CD14-positive monocyte (primary cell): Measurements from ENCODE around the gene IKZF1. TPM values are rescaled to one million over a fixed set of nuclear protein-coding genes. Genes with fewer than 3 reads are reported as not detected.

Source experiments
- DNase-seq, 3 donors: peaks; one replicate each; pipeline ENCODE4 v3.0.0-alpha.2; 2011 to 2022
- H2AFZ ChIP-seq: 2 replicates; pipeline ENCODE4 v1.6.0; 2012; ENCODE audit warnings: mild to moderate bottlenecking, low read depth, low read length, inconsistent platforms; ENCODE audit not compliant: insufficient read depth, poor library complexity, severe bottlenecking
- H3K27ac ChIP-seq, 2 donors: 1 replicate in 1 of 2; 2 replicates in 1 of 2; pipeline ENCODE4 v1.5.1; 2012 to 2013; ENCODE audit warnings: low read length in 2 of 2, control low read depth in 1 of 2, inconsistent platforms in 1 of 2, low read depth in 1 of 2, mild to moderate bottlenecking in 1 of 2
- H3K27me3 ChIP-seq, 2 donors: one replicate each; pipeline versions ENCODE4 v1.6.0 to v1.6.1; 2011 to 2013; ENCODE audit warnings: low read length in 2 of 2; ENCODE audit not compliant: control insufficient read depth in 2 of 2, insufficient read depth in 2 of 2
- H3K36me3 ChIP-seq, 2 donors: replicated peaks in 1 of 2; 1 replicate in 1 of 2; 2 replicates in 1 of 2; pipeline versions ENCODE4 v1.5.1 to v1.6.1; 2012 to 2013; ENCODE audit warnings: low read length in 2 of 2, control low read depth in 1 of 2, inconsistent platforms in 1 of 2, mild to moderate bottlenecking in 1 of 2; ENCODE audit not compliant: insufficient read depth in 2 of 2, control insufficient read depth in 1 of 2
- H3K4me1 ChIP-seq, 2 donors: 1 replicate in 1 of 2; 2 replicates in 1 of 2; pipeline versions ENCODE4 v1.5.1 to v1.6.1; 2012 to 2013; ENCODE audit warnings: low read length in 2 of 2, control low read depth in 1 of 2, inconsistent platforms in 1 of 2, mild to moderate bottlenecking in 1 of 2, moderate library complexity in 1 of 2; ENCODE audit not compliant: insufficient read depth in 2 of 2, control insufficient read depth in 1 of 2
- H3K4me2 ChIP-seq: replicated peaks from 2 replicates; pipeline ENCODE3; 2012; ENCODE audit warnings: low read length, moderate library complexity, mild to moderate bottlenecking; ENCODE audit not compliant: poor library complexity, severe bottlenecking; ENCODE audit errors: extremely low read depth
- H3K4me3 ChIP-seq, 3 experiments: fragments of 200-600 bp in 1 of 3; sonication (generic) in 1 of 3; replicated peaks in 1 of 3; 1 replicate in 2 of 3; 2 replicates in 1 of 3; pipeline ENCODE4 v1.5.1; 2011 to 2013; ENCODE audit warnings: low read length in 3 of 3, mild to moderate bottlenecking in 3 of 3, control low read depth in 2 of 3, low read depth in 2 of 3, inconsistent platforms in 1 of 3, moderate library complexity in 1 of 3
- H3K79me2 ChIP-seq: 2 replicates; pipeline ENCODE4 v1.6.0; 2012; ENCODE audit warnings: mild to moderate bottlenecking, control low read depth, inconsistent platforms, low read length, moderate library complexity; ENCODE audit not compliant: insufficient read depth
- H3K9ac ChIP-seq: 2 replicates; pipeline ENCODE4 v1.6.0; 2017; ENCODE audit warnings: low read length, mild to moderate bottlenecking; ENCODE audit not compliant: insufficient read depth, poor library complexity, severe bottlenecking
- H3K9me3 ChIP-seq, 2 donors: replicated peaks in 1 of 2; 1 replicate in 1 of 2; 2 replicates in 1 of 2; pipeline versions ENCODE4 v1.5.1 to v1.6.1; 2012 to 2013; ENCODE audit warnings: low read length in 2 of 2, control low read depth in 1 of 2; ENCODE audit not compliant: control insufficient read depth in 1 of 2, insufficient read depth in 1 of 2
- H4K20me1 ChIP-seq: 2 replicates; pipeline ENCODE4 v1.6.0; 2012; ENCODE audit warnings: mild to moderate bottlenecking, low read length, control low read depth, moderate library complexity; ENCODE audit not compliant: insufficient read depth
- H3K27ac Mint-ChIP-seq, 7 donors: one replicate each; pipeline ENCODE4 v1.8.0; 2020; ENCODE audit warnings: mild to moderate bottlenecking in 7 of 7, mixed read lengths in 7 of 7, moderate library complexity in 6 of 7, inconsistent platforms in 2 of 7
- H3K27me3 Mint-ChIP-seq, 3 donors: one replicate each; pipeline ENCODE4 v1.8.0; 2021 to 2022; ENCODE audit warnings: low read depth in 3 of 3, mild to moderate bottlenecking in 3 of 3, mixed read lengths in 3 of 3, moderate library complexity in 3 of 3, inconsistent platforms in 1 of 3
- H3K36me3 Mint-ChIP-seq, 2 donors: one replicate each; pipeline ENCODE4 v1.8.0; 2020; ENCODE audit warnings: mixed read lengths in 2 of 2, inconsistent platforms in 1 of 2, mild to moderate bottlenecking in 1 of 2
- H3K4me1 Mint-ChIP-seq: one replicate; pipeline ENCODE4 v1.8.0; 2020; ENCODE audit warnings: mild to moderate bottlenecking, mixed read lengths
- H3K4me3 Mint-ChIP-seq, 2 donors: one replicate each; pipeline ENCODE4 v1.8.0; 2020; ENCODE audit warnings: mild to moderate bottlenecking in 2 of 2, mixed read lengths in 2 of 2, moderate library complexity in 1 of 2
- H3K9me3 Mint-ChIP-seq, 7 donors: one replicate each; pipeline ENCODE4 v1.8.0; 2020 to 2022; ENCODE audit warnings: mixed read lengths in 7 of 7, mild to moderate bottlenecking in 6 of 7, moderate library complexity in 6 of 7, inconsistent platforms in 2 of 7
- WGBS: methylation state at CpG from one replicate; pipeline ENCODE4 v1.1.5; 2013; ENCODE audit warnings: missing lambda C conversion rate; ENCODE audit not compliant: insufficient coverage; 5-methylcytosine and 5-hydroxymethylcytosine counted together
- intact Hi-C, 2 donors: fragments of 100-400 bp; cut with micrococcal nuclease; formaldehyde crosslinking; loops; one replicate each; pipeline versions ENCODE4 v1.15.0 to v1.15.1; 2023
- polyA plus RNA-seq, 3 donors: library from polyadenylated mRNA; depleted of rRNA in 1 of 3; unstranded in 2 of 3; stranded (reverse) in 1 of 3; fragments of 300-500 nt in 2 of 3; fragments of >200 nt in 1 of 3; fragmentation: Illumina TruSeq in 2 of 3; gene quantifications; 1 replicate in 2 of 3; 2 replicates in 1 of 3; pipeline ENCODE4 v1.2.3, GENCODE V29; 2012 to 2021
- TF ChIP-seq, protein P1 (sequence below): fragments of 200-600 bp; IDR thresholded peaks from one replicate; pipeline ENCODE4 v1.8.0; 2022; ENCODE audit warnings: antibody characterized with exemption, mild to moderate bottlenecking

The IKZF1 gene
- polyA plus RNA-seq, 3 donors = 38.4 to 130 (median 80.2) TPM

DNA sequence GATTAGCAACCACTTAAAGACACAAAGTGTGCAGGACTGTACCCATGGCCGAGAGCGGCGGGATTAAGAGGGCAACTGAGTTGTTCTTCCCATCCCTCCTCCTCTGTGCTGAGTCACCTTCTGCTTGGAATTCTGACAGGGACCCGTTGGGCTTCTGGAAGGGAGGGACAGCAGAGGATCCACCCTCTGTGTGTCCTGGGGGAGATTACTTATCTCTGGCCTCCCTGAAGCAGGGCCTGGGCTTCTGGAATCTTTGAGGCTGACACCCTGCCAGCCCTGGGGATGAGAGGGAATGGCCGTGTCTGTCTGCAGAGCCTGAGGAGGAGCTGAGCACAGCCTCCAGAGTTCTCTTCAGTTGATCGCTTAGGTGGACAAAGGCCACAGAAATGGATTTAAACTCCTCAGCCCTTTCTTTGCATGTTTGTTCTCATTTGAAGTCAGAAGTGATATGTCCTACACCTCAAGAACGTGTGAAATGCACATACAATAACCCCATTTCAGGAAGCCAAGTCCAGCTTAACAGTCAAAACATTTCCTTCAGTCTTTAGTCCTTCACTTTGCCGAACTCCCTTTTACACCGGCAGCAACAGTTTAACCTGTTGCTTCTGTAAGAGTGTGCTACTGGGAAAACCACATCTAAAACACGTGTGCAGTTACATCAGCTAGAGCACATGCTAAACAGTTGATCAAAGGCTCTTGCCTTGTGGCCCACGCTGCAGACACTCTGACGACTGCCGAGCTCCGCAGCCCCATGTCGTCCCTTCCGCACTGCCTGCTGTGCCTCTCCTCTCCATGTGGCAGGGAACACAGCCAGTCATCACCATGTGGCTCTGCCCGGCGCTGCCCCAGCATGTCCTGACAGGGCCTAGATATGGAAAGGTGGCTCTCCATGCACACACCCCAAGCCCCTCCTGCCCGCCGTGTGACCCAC, 55.7 kb downstream of the IKZF1 start:
- peaks cover 62 to 84% of the 10 kb centered on the region in 2 donors for H3K36me3 Mint-ChIP-seq
- intact Hi-C loops = loop anchor here (5.0 kb wide), 4 partner anchors 43 to 143 kb away; no protein-coding TSS in a partner anchor
- H3K79me2 ChIP-seq = peaks cover 86% of the 10 kb centered on the region
- peaks cover 0 to 2% (median 0%) of the 10 kb centered on the region in 7 donors for H3K9me3 Mint-ChIP-seq
- peaks cover 78% of the 10 kb centered on the region for H3K4me1 Mint-ChIP-seq
- H3K4me1 ChIP-seq = peaks cover 47 to 63% of the 10 kb centered on the region in 2 donors
- no peak overlapping the region for H2AFZ ChIP-seq
- DNase-seq = no peak
- H3K27ac ChIP-seq = peak overlapping the region in 1 of 2 donors; percentile 72
- no peaks in the 10 kb centered on the region for H3K27me3 ChIP-seq
- H3K4me2 ChIP-seq = no peak overlapping the region
- H3K9ac ChIP-seq = no peak overlapping the region
- 72% methylated on average over 14 of the region's 20 CpGs for WGBS
- H3K4me3 Mint-ChIP-seq = no peak overlapping the region
- TF ChIP-seq, protein P1, sequence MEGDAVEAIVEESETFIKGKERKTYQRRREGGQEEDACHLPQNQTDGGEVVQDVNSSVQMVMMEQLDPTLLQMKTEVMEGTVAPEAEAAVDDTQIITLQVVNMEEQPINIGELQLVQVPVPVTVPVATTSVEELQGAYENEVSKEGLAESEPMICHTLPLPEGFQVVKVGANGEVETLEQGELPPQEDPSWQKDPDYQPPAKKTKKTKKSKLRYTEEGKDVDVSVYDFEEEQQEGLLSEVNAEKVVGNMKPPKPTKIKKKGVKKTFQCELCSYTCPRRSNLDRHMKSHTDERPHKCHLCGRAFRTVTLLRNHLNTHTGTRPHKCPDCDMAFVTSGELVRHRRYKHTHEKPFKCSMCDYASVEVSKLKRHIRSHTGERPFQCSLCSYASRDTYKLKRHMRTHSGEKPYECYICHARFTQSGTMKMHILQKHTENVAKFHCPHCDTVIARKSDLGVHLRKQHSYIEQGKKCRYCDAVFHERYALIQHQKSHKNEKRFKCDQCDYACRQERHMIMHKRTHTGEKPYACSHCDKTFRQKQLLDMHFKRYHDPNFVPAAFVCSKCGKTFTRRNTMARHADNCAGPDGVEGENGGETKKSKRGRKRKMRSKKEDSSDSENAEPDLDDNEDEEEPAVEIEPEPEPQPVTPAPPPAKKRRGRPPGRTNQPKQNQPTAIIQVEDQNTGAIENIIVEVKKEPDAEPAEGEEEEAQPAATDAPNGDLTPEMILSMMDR = no peak
- no peaks in the 10 kb centered on the region for H3K9me3 ChIP-seq
- H3K27me3 Mint-ChIP-seq = no peaks in the 10 kb centered on the region
- H3K36me3 ChIP-seq = peaks cover 60 to 78% of the 10 kb centered on the region in 2 donors
- peaks cover 92% of the 10 kb centered on the region for H4K20me1 ChIP-seq
- peak overlapping the region in 6 of 7 donors; percentile 27 to 82 (median 52) for H3K27ac Mint-ChIP-seq
- no peak overlapping the region for H3K4me3 ChIP-seq

DNA sequence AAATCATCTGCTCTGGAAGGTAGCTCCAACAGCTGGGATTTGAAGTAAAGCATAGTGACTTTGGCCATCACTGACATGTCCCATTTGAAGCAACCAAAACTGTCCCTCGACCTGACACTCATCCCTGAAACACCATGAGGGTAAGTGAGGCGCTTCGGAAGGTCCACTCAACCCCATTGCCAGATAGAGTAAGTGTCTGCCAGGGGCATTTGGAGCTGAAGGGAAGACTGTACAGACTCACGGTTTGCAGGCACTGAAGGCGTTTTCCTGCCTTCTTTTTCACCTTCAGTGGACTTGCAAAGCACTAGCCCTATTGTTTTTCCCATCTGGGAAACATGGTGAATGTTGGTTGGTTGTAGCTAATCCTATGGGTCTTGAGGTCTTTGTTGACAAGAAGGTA, 57.6 kb downstream of the IKZF1 start:
- Histone ChIP-seq H3K4me1 (peaks cover 30 to 44% of the 10 kb centered on the region in 2 donors), H2AFZ (no peak overlapping the region), H3K79me2 (peaks cover 100% of the 10 kb centered on the region), H3K36me3 (peaks cover 74 to 97% of the 10 kb centered on the region in 2 donors), H3K4me3 (no peak overlapping the region), H3K9me3 (no peaks in the 10 kb centered on the region), H3K27ac (peak overlapping the region in 1 of 2 donors; percentile 72), H4K20me1 (peaks cover 98% of the 10 kb centered on the region), H3K4me2 (no peak overlapping the region), H3K9ac (no peak overlapping the region), H3K27me3 (no peaks in the 10 kb centered on the region)
- peak overlapping the region in 5 of 7 donors; percentile 8 to 88 (median 54) for H3K27ac Mint-ChIP-seq
- no peak for DNase-seq
- H3K4me3 Mint-ChIP-seq = no peak overlapping the region
- H3K27me3 Mint-ChIP-seq = no peaks in the 10 kb centered on the region
- TF ChIP-seq, protein P1 = no peak
- peaks cover 0 to 2% (median 0%) of the 10 kb centered on the region in 7 donors for H3K9me3 Mint-ChIP-seq
- H3K4me1 Mint-ChIP-seq = peaks cover 62% of the 10 kb centered on the region
- WGBS = 85% methylated on average over 5 of the region's 5 CpGs
- H3K36me3 Mint-ChIP-seq = peaks cover 78 to 99% of the 10 kb centered on the region in 2 donors
- intact Hi-C loops = no loop called here
